Brain microvascular endothelial cell (primary cell): Measurements from ENCODE around the gene TOX3.

Experiments
- DNase-seq: peaks from one replicate; pipeline ENCODE4 v3.0.0-alpha.2; 2020
- H3K27ac ChIP-seq: fragments of 250-450 bp; sonication (Bioruptor Pico); 2 replicates; pipeline ENCODE4 v1.5.1; 2020; ENCODE audit warnings: mild to moderate bottlenecking, moderate library complexity
- H3K27me3 ChIP-seq: fragments of 250-450 bp; sonication (Bioruptor Pico); replicated peaks from 2 replicates; pipeline ENCODE4 v1.5.1; 2020; ENCODE audit warnings: mild to moderate bottlenecking
- H3K36me3 ChIP-seq: fragments of 250-450 bp; sonication (Bioruptor Pico); replicated peaks from 2 replicates; pipeline ENCODE4 v1.5.1; 2020; ENCODE audit warnings: mild to moderate bottlenecking
- H3K4me3 ChIP-seq: 2 replicates; pipeline ENCODE4 v1.5.1; 2011; ENCODE audit warnings: low read depth, mild to moderate bottlenecking, control low read depth, low read length, moderate library complexity
- CTCF ChIP-seq: IDR thresholded peaks from 2 replicates; pipeline ENCODE4 v1.5.1; 2011; ENCODE audit warnings: low read depth, mild to moderate bottlenecking, moderate library complexity, low read length, control low read depth, inconsistent platforms; ENCODE audit errors: missing control alignments
- in situ Hi-C: cut with HindIII; loops from 2 replicates; pipeline ENCODE4 v1.10.0; 2017; ENCODE audit warnings: low sequenced_read_pairs, low pct_ligation_motif_present

TOX3 gene

DNA sequence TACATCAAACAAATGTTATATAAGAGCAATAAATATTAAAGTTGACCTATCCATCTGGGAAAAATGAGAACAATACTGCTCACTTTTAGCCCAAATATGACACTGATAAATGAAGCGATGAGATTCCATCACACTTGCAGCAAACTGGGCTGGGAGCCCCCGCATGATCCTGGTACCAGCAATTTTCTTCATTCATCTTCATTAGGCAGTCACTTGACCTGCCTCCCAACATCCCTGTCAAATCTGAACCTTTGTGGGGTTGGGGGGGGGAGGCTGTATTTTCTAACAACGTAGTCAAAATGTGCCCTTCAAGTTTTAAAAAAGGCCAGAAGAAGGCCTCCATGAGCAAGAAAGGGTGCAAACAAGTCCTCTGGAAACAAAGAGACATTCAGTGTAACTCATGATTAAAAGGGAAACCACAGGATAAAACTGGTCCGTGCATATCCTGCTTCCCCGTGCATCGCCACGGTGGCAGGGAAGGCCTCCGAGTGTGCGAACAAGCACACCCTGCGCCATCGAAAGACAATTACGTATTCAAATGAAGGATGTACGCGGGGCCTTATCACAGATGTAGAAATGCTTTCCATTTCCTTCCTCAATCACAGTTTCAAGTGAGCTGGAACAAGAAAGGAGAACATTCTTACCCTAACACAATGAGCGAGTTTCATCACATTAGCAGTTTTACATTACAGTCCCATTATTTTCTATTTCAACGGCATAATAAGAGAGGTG is 48.4 kb downstream of the TOX3 start:
- Histone ChIP-seq H3K4me3 (no peak overlapping the region), H3K36me3 (no peaks in the 10 kb centered on the region), H3K27ac (no peak overlapping the region), H3K27me3 (no peaks in the 10 kb centered on the region)
- no peak for DNase-seq
- TF ChIP-seq CTCF = no peak
- in situ Hi-C loops = no loop called here

DNA sequence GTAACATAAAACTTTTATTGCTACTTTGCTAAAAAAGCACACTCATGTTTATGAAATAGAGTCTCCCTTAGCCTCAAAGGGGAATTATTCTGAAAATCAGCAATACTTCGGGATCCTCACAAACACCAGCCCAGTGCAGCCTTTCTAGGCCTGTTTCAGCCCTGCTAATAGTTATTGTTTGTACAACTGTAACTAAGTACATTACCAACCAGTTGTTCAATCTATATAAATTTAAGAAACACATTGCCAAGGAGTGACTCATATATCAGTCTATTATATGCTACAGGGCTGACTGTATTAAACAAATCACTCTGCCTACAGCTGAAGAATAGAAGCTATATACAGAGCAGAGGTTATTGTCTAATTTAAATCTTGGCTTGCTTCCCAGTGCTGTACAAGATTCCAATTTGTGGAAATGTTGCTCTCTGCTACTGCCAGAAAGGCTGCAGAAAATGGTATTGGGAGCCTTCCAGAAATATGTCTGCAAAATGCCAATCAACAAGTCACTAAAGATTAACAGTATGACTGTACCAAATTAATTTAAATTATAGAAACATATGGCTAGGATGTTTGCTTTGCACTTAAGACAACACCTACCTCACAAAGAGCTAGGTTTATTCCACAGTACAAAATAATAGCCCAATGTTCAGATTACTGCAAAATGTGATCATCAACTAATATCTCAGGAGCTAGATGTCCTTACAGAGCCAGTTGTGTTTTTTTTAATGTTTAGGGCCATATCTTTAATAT is 49.7 kb downstream of the TOX3 start:
- TF ChIP-seq CTCF = no peak
- H3K36me3 ChIP-seq = no peaks in the 10 kb centered on the region
- no peak overlapping the region for H3K27ac ChIP-seq
- in situ Hi-C loops = no loop called here
- H3K4me3 ChIP-seq = no peak overlapping the region
- DNase-seq = no peak
- no peaks in the 10 kb centered on the region for H3K27me3 ChIP-seq

- no peaks in the 10 kb centered on the region for H3K27me3 ChIP-seq
- no peak overlapping the region for H3K27ac ChIP-seq
- DNase-seq = no peak
- no peaks in the 10 kb centered on the region for H3K36me3 ChIP-seq
- in situ Hi-C loops = no loop called here
- no peak overlapping the region for H3K4me3 ChIP-seq
- no peak for TF ChIP-seq CTCF
Observed at GRCh38 chr16:52496051-52496876, 50.7 kb downstream of the TOX3 start.

DNA sequence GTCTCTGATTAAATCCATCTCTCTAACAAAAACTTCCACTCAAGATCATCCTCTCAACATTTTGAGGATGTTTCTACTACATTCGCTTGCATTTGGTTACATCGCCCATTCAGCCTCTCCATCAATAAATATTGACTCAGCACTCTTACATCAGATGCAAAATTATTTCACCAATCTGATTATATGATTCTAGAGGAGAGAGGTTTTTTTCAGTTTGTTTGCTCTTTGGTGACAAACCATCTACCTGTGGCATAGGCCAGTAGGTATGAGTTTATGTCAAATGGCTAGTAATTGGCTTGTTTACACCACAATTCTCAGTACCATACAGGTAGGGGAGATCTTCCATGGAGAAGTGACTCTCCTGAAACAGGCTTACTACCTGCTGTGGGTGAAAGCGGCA is 52.3 kb downstream of the TOX3 start:
- no peak for DNase-seq
- no peak for TF ChIP-seq CTCF
- H3K36me3 ChIP-seq = no peaks in the 10 kb centered on the region
- H3K4me3 ChIP-seq = no peak overlapping the region
- no peak overlapping the region for H3K27ac ChIP-seq
- in situ Hi-C loops = no loop called here
- H3K27me3 ChIP-seq = no peaks in the 10 kb centered on the region

DNA sequence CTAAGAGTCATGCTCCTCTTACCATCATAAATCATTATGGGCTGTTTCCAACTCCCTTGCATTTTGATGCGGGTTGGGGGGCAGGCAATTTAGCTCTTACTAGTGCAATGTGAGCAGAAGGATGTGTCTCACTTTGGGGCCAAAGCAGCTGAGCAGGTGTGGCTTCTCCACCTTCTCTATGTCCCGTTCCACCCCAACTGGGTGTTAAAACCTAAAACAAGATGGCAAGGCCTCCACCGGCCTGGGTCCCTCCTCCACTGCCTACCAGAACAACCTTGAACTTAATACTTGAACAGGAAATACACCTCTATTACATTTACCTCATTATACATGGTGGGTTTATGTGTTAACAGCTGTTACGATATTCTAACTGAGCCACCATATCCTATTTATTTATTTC is 52.8 kb downstream of the TOX3 start:
- Histone ChIP-seq H3K27me3 (no peaks in the 10 kb centered on the region), H3K4me3 (no peak overlapping the region), H3K36me3 (no peaks in the 10 kb centered on the region), H3K27ac (no peak overlapping the region)
- no peak for DNase-seq
- no peak for TF ChIP-seq CTCF
- in situ Hi-C loops = no loop called here
